AG04449 (cell line): ENCODE measurements around the gene KCNIP1.

ENCODE experiments used
- CTCF ChIA-PET: fragments of 350-600 bp; formaldehyde crosslinking; extraction: SDS; loops from one replicate; lab custom pipeline; 2021; ENCODE audit warnings: antibody characterized with exemption; lab: Yijun Ruan, JAX
- POLR2A ChIA-PET: fragments of 400-600, 350-600 bp; formaldehyde crosslinking; extraction: SDS; loops from one replicate; lab custom pipeline; 2020; ENCODE audit warnings: antibody characterized with exemption, inconsistent platforms; lab: Yijun Ruan, JAX
- DNase-seq: peaks from one replicate; pipeline ENCODE4 v3.0.0-alpha.2; 2010; ENCODE audit warnings: low read depth, low spot score
- H3K4me3 ChIP-seq: 2 replicates; pipeline ENCODE4 v1.5.1; 2011; ENCODE audit warnings: low read depth, mild to moderate bottlenecking, control low read depth, low read length
- TF ChIP-seq, protein P1 (sequence below): IDR thresholded peaks from one replicate; pipeline ENCODE4 v1.5.1; 2011; ENCODE audit warnings: mild to moderate bottlenecking, moderate library complexity, low read length, control low read depth, inconsistent platforms; ENCODE audit not compliant: insufficient read depth; ENCODE audit errors: missing control alignments

Gene KCNIP1

DNA sequence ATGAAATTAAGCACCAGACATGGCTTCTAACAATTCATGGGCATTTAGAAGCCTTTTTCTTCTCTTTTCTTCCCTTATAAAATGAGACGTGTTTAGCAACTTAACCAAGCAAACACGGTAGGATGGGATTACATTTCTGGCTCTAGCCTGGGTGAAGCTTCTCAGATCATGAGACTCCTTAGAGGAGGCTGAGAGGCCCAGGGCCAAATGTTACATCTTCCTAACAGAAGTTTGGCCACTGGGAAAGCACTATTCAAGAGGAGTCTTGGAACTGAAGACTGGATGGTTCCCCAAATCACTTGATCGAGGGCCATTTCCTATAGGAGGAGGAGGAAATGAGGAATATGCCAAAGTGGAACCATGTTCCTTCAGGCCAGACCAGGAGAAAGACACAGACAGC, 281.6 kb downstream of the KCNIP1 start:
- CTCF ChIA-PET = interaction anchor here (14.5 kb wide), 1 partner anchor 39 kb away, joined by 227 read pairs; no protein-coding TSS in a partner anchor
- POLR2A ChIA-PET = no interaction called here
- TF ChIP-seq, protein P1, sequence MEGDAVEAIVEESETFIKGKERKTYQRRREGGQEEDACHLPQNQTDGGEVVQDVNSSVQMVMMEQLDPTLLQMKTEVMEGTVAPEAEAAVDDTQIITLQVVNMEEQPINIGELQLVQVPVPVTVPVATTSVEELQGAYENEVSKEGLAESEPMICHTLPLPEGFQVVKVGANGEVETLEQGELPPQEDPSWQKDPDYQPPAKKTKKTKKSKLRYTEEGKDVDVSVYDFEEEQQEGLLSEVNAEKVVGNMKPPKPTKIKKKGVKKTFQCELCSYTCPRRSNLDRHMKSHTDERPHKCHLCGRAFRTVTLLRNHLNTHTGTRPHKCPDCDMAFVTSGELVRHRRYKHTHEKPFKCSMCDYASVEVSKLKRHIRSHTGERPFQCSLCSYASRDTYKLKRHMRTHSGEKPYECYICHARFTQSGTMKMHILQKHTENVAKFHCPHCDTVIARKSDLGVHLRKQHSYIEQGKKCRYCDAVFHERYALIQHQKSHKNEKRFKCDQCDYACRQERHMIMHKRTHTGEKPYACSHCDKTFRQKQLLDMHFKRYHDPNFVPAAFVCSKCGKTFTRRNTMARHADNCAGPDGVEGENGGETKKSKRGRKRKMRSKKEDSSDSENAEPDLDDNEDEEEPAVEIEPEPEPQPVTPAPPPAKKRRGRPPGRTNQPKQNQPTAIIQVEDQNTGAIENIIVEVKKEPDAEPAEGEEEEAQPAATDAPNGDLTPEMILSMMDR = no peak
- H3K4me3 ChIP-seq = no peak overlapping the region
- no peak for DNase-seq
